Loucy (cell line): ENCODE measurements around the gene VSIG2.

ENCODE experiments used
- H2AFZ ChIP-seq: fragments of 200-600 bp; sonication (generic); 2 replicates; pipeline ENCODE4 v1.6.0; 2016; ENCODE audit warnings: antibody characterized with exemption, mild to moderate bottlenecking, low read length, moderate library complexity
- H3F3A ChIP-seq: fragments of 200-600 bp; 2 replicates; pipeline ENCODE4 v1.6.0; 2016; ENCODE audit warnings: antibody characterized with exemption, low read depth, mild to moderate bottlenecking
- H3K27me3 ChIP-seq: fragments of 200-600 bp; sonication (generic); 2 replicates; pipeline ENCODE4 v1.6.1; 2014; ENCODE audit warnings: low read length, mild to moderate bottlenecking; ENCODE audit not compliant: insufficient read depth, poor library complexity, severe bottlenecking
- H3K36me3 ChIP-seq: fragments of 200-600 bp; sonication (generic); 2 replicates; pipeline ENCODE4 v1.6.1; 2016; ENCODE audit warnings: low read length; ENCODE audit not compliant: insufficient read depth
- H3K4me1 ChIP-seq: fragments of 200-600 bp; sonication (generic); 2 replicates; pipeline ENCODE4 v1.5.1; 2014; ENCODE audit warnings: low read length, mild to moderate bottlenecking; ENCODE audit not compliant: insufficient read depth, poor library complexity, severe bottlenecking
- H3K4me2 ChIP-seq: fragments of 200-600 bp; sonication (generic); 2 replicates; pipeline ENCODE4 v1.6.0; 2014; ENCODE audit warnings: antibody characterized with exemption, low read length, low read depth, mild to moderate bottlenecking; ENCODE audit not compliant: poor library complexity, severe bottlenecking
- H3K4me3 ChIP-seq: fragments of 200-600 bp; sonication (generic); 2 replicates; pipeline ENCODE4 v1.5.1; 2014; ENCODE audit warnings: low read length, mild to moderate bottlenecking, mixed read lengths; ENCODE audit not compliant: poor library complexity, severe bottlenecking
- H3K79me2 ChIP-seq: fragments of 200-600 bp; sonication (generic); 2 replicates; pipeline ENCODE4 v1.6.1; 2014; ENCODE audit warnings: low read length; ENCODE audit not compliant: insufficient read depth
- H3K9ac ChIP-seq: fragments of 200-600 bp; sonication (generic); 2 replicates; pipeline ENCODE4 v1.6.0; 2014; ENCODE audit warnings: mild to moderate bottlenecking, low read depth, low read length, moderate library complexity; ENCODE audit not compliant: poor library complexity, severe bottlenecking
- H3K9me2 ChIP-seq: fragments of 200-600 bp; sonication (generic); replicated peaks from 2 replicates; pipeline ENCODE4 v1.6.1; 2016; ENCODE audit warnings: low read depth, low read length, mixed read lengths
- H3K9me3 ChIP-seq: fragments of 200-600 bp; sonication (generic); 2 replicates; pipeline ENCODE4 v1.6.1; 2014; ENCODE audit warnings: mild to moderate bottlenecking, antibody characterized with exemption, low read length, low read depth; ENCODE audit not compliant: insufficient read depth
- H4K20me1 ChIP-seq: fragments of 200-600 bp; sonication (generic); 2 replicates; pipeline ENCODE4 v1.6.0; 2014; ENCODE audit warnings: antibody characterized with exemption, low read length, mild to moderate bottlenecking; ENCODE audit not compliant: insufficient read depth, poor library complexity, severe bottlenecking
- EZH2phosphoT487 ChIP-seq: fragments of 200-600 bp; IDR thresholded peaks from 2 replicates; pipeline ENCODE4 v1.6.1; 2018; ENCODE audit warnings: antibody characterized with exemption, mild to moderate bottlenecking, moderate library complexity, borderline replicate concordance
- TF ChIP-seq, protein P1 (sequence below): fragments of 200-600 bp; sonication (generic); conservative IDR thresholded peaks from 2 replicates; pipeline ENCODE4 v1.5.1; 2014; ENCODE audit warnings: mild to moderate bottlenecking, antibody characterized with exemption, low read length

VSIG2 gene

DNA sequence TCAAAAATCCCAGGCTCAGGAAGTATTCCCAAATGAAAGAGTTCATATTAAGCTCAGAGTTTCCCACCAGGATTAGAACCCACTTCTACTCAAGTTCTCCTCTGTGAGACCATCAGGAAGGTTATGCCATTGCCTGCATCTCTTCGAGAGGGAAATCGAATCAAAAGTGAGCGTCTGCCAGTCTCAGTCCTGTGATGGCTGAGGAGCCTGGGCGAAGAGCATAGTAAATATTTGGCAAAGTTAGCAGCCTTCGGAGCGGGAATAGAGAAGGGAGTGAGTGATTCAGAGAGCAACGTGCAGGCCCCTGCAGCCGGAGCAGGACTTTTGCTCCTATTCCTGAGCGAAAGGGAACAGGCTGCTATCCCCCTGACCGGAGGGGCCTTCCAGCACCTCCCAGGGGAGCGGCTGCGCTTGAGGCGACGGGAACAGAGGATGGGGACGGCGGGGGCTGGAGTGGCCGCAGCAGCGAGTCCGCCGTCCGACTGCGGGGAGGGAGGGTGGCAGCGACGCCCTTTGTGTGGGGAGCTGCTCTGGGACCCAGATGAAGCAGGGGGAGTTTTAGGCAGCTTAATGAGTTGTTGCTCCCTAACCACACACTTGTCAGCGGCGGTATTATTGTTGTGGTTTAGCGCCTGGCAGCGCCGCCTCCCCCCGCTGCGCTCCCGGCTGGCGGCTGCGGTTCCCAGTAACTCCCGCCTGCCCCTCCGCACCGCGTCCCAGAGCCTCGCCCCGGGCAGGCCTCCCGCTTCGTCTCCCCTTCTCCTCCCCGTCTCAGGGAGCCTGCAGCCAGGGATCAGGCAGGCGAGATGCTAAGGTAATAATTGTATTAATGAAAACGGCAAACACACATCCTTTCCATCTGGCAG is 34.0 kb downstream of the VSIG2 start:
- H3K9me3 ChIP-seq, result no peaks in the 10 kb centered on the region
- no peaks in the 10 kb centered on the region for H3F3A ChIP-seq
- peak overlapping the region; percentile 79 for H3K4me2 ChIP-seq
- peaks cover 12% of the 10 kb centered on the region for H3K27me3 ChIP-seq
- H3K4me1 ChIP-seq, result peaks cover 27% of the 10 kb centered on the region
- peak overlapping the region; percentile 18 for H3K9ac ChIP-seq
- TF ChIP-seq, protein P1, sequence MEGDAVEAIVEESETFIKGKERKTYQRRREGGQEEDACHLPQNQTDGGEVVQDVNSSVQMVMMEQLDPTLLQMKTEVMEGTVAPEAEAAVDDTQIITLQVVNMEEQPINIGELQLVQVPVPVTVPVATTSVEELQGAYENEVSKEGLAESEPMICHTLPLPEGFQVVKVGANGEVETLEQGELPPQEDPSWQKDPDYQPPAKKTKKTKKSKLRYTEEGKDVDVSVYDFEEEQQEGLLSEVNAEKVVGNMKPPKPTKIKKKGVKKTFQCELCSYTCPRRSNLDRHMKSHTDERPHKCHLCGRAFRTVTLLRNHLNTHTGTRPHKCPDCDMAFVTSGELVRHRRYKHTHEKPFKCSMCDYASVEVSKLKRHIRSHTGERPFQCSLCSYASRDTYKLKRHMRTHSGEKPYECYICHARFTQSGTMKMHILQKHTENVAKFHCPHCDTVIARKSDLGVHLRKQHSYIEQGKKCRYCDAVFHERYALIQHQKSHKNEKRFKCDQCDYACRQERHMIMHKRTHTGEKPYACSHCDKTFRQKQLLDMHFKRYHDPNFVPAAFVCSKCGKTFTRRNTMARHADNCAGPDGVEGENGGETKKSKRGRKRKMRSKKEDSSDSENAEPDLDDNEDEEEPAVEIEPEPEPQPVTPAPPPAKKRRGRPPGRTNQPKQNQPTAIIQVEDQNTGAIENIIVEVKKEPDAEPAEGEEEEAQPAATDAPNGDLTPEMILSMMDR, result no peak
- no peak for TF ChIP-seq EZH2phosphoT487
- H3K4me3 ChIP-seq, result peak overlapping the region; percentile 64
- H3K9me2 ChIP-seq, result no peaks in the 10 kb centered on the region
- H2AFZ ChIP-seq, result no peak overlapping the region; the same call in 1 of the 2 replicates
- H4K20me1 ChIP-seq, result no peaks in the 10 kb centered on the region
- no peaks in the 10 kb centered on the region for H3K79me2 ChIP-seq
- no peaks in the 10 kb centered on the region for H3K36me3 ChIP-seq

DNA sequence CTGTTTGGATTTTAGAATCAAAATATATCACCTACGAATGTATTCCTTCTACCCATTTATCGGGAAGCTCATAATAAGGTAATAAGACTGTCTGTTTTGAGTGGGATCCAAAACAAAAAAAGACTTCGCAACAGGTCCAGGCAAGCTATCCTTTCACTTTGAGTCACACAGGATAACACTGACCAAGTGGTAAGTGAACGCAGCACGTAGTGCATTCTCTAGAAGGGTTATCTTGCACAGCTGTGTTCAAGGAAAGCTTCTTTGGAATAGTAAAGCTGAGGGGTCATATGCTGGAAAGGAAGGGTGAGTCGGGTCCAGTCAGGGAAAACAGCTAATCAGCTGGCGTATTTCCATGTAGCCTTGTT is 34.7 kb downstream of the VSIG2 start:
- no peaks in the 10 kb centered on the region for H3K9me3 ChIP-seq
- no peaks in the 10 kb centered on the region for H3F3A ChIP-seq
- no peak overlapping the region for H2AFZ ChIP-seq
- peak overlapping the region; percentile 64 for H3K4me3 ChIP-seq
- H4K20me1 ChIP-seq, result no peaks in the 10 kb centered on the region
- H3K9ac ChIP-seq, result no peak overlapping the region
- H3K79me2 ChIP-seq, result no peaks in the 10 kb centered on the region
- TF ChIP-seq, protein P1, result no peak
- no peak for TF ChIP-seq EZH2phosphoT487
- H3K9me2 ChIP-seq, result no peaks in the 10 kb centered on the region
- H3K4me2 ChIP-seq, result peak overlapping the region; percentile 79
- peaks cover 24% of the 10 kb centered on the region for H3K4me1 ChIP-seq
- peaks cover 12% of the 10 kb centered on the region for H3K27me3 ChIP-seq
- H3K36me3 ChIP-seq, result no peaks in the 10 kb centered on the region

DNA sequence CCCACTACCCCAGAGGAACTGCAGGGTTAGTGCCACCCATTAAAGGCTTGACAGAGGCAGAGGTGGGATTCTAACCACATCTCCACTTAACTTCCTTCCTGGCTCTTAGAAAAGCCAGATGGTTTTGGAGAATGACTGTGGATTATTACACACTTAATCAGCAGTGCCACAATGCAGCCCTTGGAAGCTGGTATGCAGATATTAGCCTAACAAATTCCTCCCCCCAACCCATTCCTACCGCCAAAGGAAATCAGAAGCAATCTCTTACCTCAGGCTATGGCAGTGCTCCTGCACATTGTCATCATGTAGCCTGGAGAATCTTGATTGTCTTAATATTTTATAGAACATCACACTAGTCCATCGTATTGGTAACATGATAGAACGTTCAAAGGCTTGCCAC is 35.5 kb downstream of the VSIG2 start:
- TF ChIP-seq, protein P1, result no peak

More for the DNA sequence above, 35.5 kb downstream of the VSIG2 start:
- Histone ChIP-seq H4K20me1 (no peaks in the 10 kb centered on the region), H3K9me3 (no peaks in the 10 kb centered on the region), H3F3A (no peaks in the 10 kb centered on the region), H3K79me2 (no peaks in the 10 kb centered on the region), H2AFZ (no peak overlapping the region), H3K9me2 (no peaks in the 10 kb centered on the region), H3K9ac (no peak overlapping the region), H3K36me3 (no peaks in the 10 kb centered on the region), H3K4me3 (no peak overlapping the region), H3K4me1 (peaks cover 16% of the 10 kb centered on the region), H3K4me2 (no peak overlapping the region), H3K27me3 (peaks cover 12% of the 10 kb centered on the region)
